ENCODE data around the gene TBC1D8.

TBC1D8 gene

DNA sequence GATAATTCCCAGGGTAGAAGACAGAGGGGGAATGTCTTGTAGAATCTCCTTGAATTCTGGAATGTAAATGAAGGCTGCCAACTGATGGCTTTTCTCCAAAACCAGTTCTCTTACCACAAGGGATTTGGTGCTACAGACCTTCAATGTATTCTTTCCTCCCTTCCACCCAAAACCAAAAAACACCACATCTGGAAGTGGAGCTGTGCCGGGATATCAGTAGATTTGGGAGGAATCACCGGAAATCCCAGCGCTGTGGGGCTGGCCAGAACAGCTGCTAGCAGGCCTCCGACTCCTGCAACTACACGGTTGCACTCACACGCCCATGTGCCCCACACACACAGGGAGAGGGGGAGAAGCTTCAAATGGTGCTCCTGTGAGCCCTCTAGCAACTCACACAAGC, 103.4 kb downstream of the TBC1D8 start:
- ATAC-seq: peak; percentile 20; the same call in 2 of the 3 replicates
- no peak for TF ChIP-seq RARB (CRISPR knock-in tag; IDR thresholded peaks at IDR 0.05)
- TF ChIP-seq CREB5 (CRISPR knock-in tag; IDR thresholded peaks at IDR 0.05; ENCODE audit: low read depth): no peak
- no peak for TF ChIP-seq ISL1 (CRISPR knock-in tag; IDR thresholded peaks at IDR 0.05)
- TF ChIP-seq BACH2 (CRISPR knock-in tag; IDR thresholded peaks at IDR 0.05; ENCODE audit: borderline replicate concordance): no peak
- TF ChIP-seq, protein P1, sequence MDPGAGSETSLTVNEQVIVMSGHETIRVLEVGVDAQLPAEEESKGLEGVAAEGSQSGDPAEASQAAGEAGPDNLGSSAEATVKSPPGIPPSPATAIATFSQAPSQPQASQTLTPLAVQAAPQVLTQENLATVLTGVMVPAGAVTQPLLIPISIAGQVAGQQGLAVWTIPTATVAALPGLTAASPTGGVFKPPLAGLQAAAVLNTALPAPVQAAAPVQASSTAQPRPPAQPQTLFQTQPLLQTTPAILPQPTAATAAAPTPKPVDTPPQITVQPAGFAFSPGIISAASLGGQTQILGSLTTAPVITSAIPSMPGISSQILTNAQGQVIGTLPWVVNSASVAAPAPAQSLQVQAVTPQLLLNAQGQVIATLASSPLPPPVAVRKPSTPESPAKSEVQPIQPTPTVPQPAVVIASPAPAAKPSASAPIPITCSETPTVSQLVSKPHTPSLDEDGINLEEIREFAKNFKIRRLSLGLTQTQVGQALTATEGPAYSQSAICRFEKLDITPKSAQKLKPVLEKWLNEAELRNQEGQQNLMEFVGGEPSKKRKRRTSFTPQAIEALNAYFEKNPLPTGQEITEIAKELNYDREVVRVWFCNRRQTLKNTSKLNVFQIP (CRISPR knock-in tag; IDR thresholded peaks at IDR 0.05; ENCODE audit: borderline replicate concordance, low read depth): no peak
- TF ChIP-seq ZNF8 (CRISPR knock-in tag; IDR thresholded peaks at IDR 0.05): no peak
- TF ChIP-seq SNAI2 (CRISPR knock-in tag; IDR thresholded peaks at IDR 0.05): no peak
- no peak for TF ChIP-seq TSHZ2 (CRISPR knock-in tag; IDR thresholded peaks at IDR 0.05)
- TF ChIP-seq ZC3H10 (CRISPR knock-in tag; IDR thresholded peaks at IDR 0.05): no peak
- TF ChIP-seq ZFP30 (CRISPR knock-in tag; IDR thresholded peaks at IDR 0.05): no peak
- no peak for TF ChIP-seq CSRNP3 (CRISPR knock-in tag; IDR thresholded peaks at IDR 0.05)
- no peak for TF ChIP-seq ARNTL (CRISPR knock-in tag; IDR thresholded peaks at IDR 0.05; ENCODE audit: borderline replicate concordance, low read depth)
- no peak for TF ChIP-seq PPARA (CRISPR knock-in tag; IDR thresholded peaks at IDR 0.05; ENCODE audit: borderline replicate concordance)
- no peak for TF ChIP-seq TOX (CRISPR knock-in tag; IDR thresholded peaks at IDR 0.05; ENCODE audit: borderline replicate concordance)
- no peak for TF ChIP-seq ZNF565 (CRISPR knock-in tag; conservative IDR thresholded peaks at IDR 0.05; ENCODE audit: low read depth)
- no peak for TF ChIP-seq GLIS3 (CRISPR knock-in tag; IDR thresholded peaks at IDR 0.05)
- TF ChIP-seq CSDC2 (CRISPR knock-in tag; IDR thresholded peaks at IDR 0.05): no peak
- TF ChIP-seq, protein P2, sequence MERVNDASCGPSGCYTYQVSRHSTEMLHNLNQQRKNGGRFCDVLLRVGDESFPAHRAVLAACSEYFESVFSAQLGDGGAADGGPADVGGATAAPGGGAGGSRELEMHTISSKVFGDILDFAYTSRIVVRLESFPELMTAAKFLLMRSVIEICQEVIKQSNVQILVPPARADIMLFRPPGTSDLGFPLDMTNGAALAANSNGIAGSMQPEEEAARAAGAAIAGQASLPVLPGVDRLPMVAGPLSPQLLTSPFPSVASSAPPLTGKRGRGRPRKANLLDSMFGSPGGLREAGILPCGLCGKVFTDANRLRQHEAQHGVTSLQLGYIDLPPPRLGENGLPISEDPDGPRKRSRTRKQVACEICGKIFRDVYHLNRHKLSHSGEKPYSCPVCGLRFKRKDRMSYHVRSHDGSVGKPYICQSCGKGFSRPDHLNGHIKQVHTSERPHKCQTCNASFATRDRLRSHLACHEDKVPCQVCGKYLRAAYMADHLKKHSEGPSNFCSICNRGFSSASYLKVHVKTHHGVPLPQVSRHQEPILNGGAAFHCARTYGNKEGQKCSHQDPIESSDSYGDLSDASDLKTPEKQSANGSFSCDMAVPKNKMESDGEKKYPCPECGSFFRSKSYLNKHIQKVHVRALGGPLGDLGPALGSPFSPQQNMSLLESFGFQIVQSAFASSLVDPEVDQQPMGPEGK (CRISPR knock-in tag; IDR thresholded peaks at IDR 0.05; ENCODE audit: borderline replicate concordance): no peak

- ATAC-seq: peak; percentile 49
- TF ChIP-seq CREB5 (CRISPR knock-in tag; IDR thresholded peaks at IDR 0.05; ENCODE audit: low read depth) (no peak), ZNF8 (CRISPR knock-in tag; IDR thresholded peaks at IDR 0.05) (no peak), ARNTL (CRISPR knock-in tag; IDR thresholded peaks at IDR 0.05; ENCODE audit: borderline replicate concordance, low read depth) (no peak), RARB (CRISPR knock-in tag; IDR thresholded peaks at IDR 0.05) (no peak), TOX (CRISPR knock-in tag; IDR thresholded peaks at IDR 0.05; ENCODE audit: borderline replicate concordance) (no peak), CSRNP3 (CRISPR knock-in tag; IDR thresholded peaks at IDR 0.05) (no peak), ZFP30 (CRISPR knock-in tag; IDR thresholded peaks at IDR 0.05) (no peak), ZFP3 (CRISPR knock-in tag; IDR thresholded peaks at IDR 0.05) (no peak), ISL1 (CRISPR knock-in tag; IDR thresholded peaks at IDR 0.05) (no peak), ZNF70 (CRISPR knock-in tag; IDR thresholded peaks at IDR 0.05) (no peak), PPARA (CRISPR knock-in tag; IDR thresholded peaks at IDR 0.05; ENCODE audit: borderline replicate concordance) (no peak), CSDC2 (CRISPR knock-in tag; IDR thresholded peaks at IDR 0.05) (no peak), ZNF565 (CRISPR knock-in tag; conservative IDR thresholded peaks at IDR 0.05; ENCODE audit: low read depth) (no peak)
- TF ChIP-seq, protein P1 (CRISPR knock-in tag; IDR thresholded peaks at IDR 0.05; ENCODE audit: borderline replicate concordance, low read depth): no peak
Measured at GRCh38 chr2:101047075-101047766, 104.0 kb downstream of the TBC1D8 start.

All from SK-N-SH treated with all-trans-retinoic acid at 6 μM for 48 hours (cell line).